PC-3 (cell line): ENCODE results near the gene CRAMP1. TPM values are rescaled to one million over a fixed set of nuclear protein-coding genes. Genes with fewer than 3 reads are reported as not detected.

ENCODE experiments used
- ATAC-seq: fragments of 200-7000 bp; cut with Tn5 transposase; 2 replicates; pipeline ENCODE4 v1.9.1; 2020; ENCODE audit warnings: mild to moderate bottlenecking, moderate library complexity
- BruUV-seq: library from RNA; stranded (reverse); fragments of 400-500 nt; replicated peaks from 2 replicates; lab custom pipeline; 2021; lab: Mats Ljungman, UMichigan
- CTCF ChIA-PET: fragments of 300-600 bp; sonication (Branson Sonifier 250); formaldehyde crosslinking; loops from one replicate; lab custom pipeline; 2022; ENCODE audit warnings: antibody characterized with exemption; lab: Charles Lee
- POLR2A ChIA-PET: fragments of 300-600 bp; sonication (Branson Sonifier 250); formaldehyde crosslinking; loops from one replicate; lab custom pipeline; 2022; ENCODE audit warnings: antibody characterized with exemption; ENCODE audit not compliant: unreplicated experiment; lab: Charles Lee
- DNase-seq: peaks from one replicate; pipeline ENCODE4 v3.0.0-alpha.2; 2015
- H2AFZ ChIP-seq: fragments of 300-600 bp; sonication (generic); 2 replicates; pipeline ENCODE4 v1.6.0; 2016; ENCODE audit warnings: antibody characterized with exemption, low read length
- H3F3A ChIP-seq: fragments of 300-600 bp; sonication (generic); one replicate; pipeline ENCODE4 v1.6.0; 2017; ENCODE audit warnings: antibody characterized with exemption, low read length, control low read depth, mild to moderate bottlenecking; ENCODE audit not compliant: unreplicated experiment
- H3K27ac ChIP-seq: fragments of 300-600 bp; sonication (generic); 2 replicates; pipeline ENCODE4 v1.5.1; 2016; ENCODE audit warnings: mild to moderate bottlenecking, low read length
- H3K27me3 ChIP-seq: fragments of 300-600 bp; sonication (generic); 2 replicates; pipeline ENCODE4 v1.6.1; 2016; ENCODE audit warnings: low read length, mixed read lengths
- H3K36me3 ChIP-seq: fragments of 300-600 bp; sonication (generic); 2 replicates; pipeline ENCODE4 v1.6.1; 2016; ENCODE audit warnings: low read depth, mixed run types, low read length, mixed read lengths
- H3K4me1 ChIP-seq: fragments of 300-600 bp; sonication (generic); 2 replicates; pipeline ENCODE4 v1.5.1; 2016; ENCODE audit warnings: low read length; ENCODE audit not compliant: insufficient read depth
- H3K4me2 ChIP-seq: fragments of 300-600 bp; sonication (generic); 2 replicates; pipeline ENCODE4 v1.6.0; 2016; ENCODE audit warnings: low read length
- H3K4me3 ChIP-seq: fragments of 300-600 bp; sonication (generic); 2 replicates; pipeline ENCODE4 v1.5.1; 2016; ENCODE audit warnings: mild to moderate bottlenecking, low read length, mixed read lengths
- H3K79me2 ChIP-seq: fragments of 300-600 bp; sonication (generic); 2 replicates; pipeline ENCODE4 v1.6.1; 2017; ENCODE audit warnings: low read length, mixed read lengths
- H3K9ac ChIP-seq: fragments of 300-600 bp; sonication (generic); 2 replicates; pipeline ENCODE4 v1.6.0; 2016; ENCODE audit warnings: mild to moderate bottlenecking, low read length
- H3K9me2 ChIP-seq: fragments of 300-600 bp; sonication (generic); replicated peaks from 2 replicates; pipeline ENCODE4 v1.6.1; 2016; ENCODE audit warnings: mixed run types, low read length, mixed read lengths
- H3K9me3 ChIP-seq: fragments of 300-600 bp; sonication (generic); 2 replicates; pipeline ENCODE4 v1.6.1; 2016; ENCODE audit warnings: low read length, mixed read lengths
- H4K20me1 ChIP-seq: fragments of 300-600 bp; sonication (generic); 2 replicates; pipeline ENCODE4 v1.6.1; 2016; ENCODE audit warnings: low read length, mixed read lengths
- CTCF ChIP-seq: fragments of 300-600 bp; sonication (generic); conservative IDR thresholded peaks from 2 replicates; pipeline ENCODE4 v1.5.1; 2017; ENCODE audit warnings: antibody characterized with exemption, low read depth, mild to moderate bottlenecking, low read length
- EZH2 ChIP-seq: fragments of 300-600 bp; sonication (generic); IDR thresholded peaks from one replicate; pipeline ENCODE4 v1.6.1; 2017; ENCODE audit warnings: antibody characterized with exemption, mild to moderate bottlenecking, low read length; ENCODE audit not compliant: unreplicated experiment
- EZH2phosphoT487 ChIP-seq: fragments of 300-600 bp; sonication (generic); IDR thresholded peaks from 2 replicates; pipeline ENCODE4 v1.6.1; 2018; ENCODE audit warnings: mild to moderate bottlenecking, antibody characterized with exemption, low read length, borderline replicate concordance
- intact Hi-C: fragments of 100-400 bp; cut with micrococcal nuclease; formaldehyde crosslinking; loops from 2 replicates; pipeline ENCODE4 v1.9.0; 2023
- total RNA-seq: library from RNA; depleted of rRNA; stranded (reverse); fragments of >200 nt; gene quantifications from 2 replicates; pipeline ENCODE4 v1.2.3, GENCODE V29; 2014

Gene CRAMP1
- total RNA-seq, 1 experiment from 2014 or later: 8.5 TPM

- H3K9me2 ChIP-seq: no peaks in the 10 kb centered on the region
- no peaks in the 10 kb centered on the region for H3K79me2 ChIP-seq
- H3K4me3 ChIP-seq: no peak overlapping the region
- ATAC-seq (no peak), DNase-seq (no peak)
- H3K36me3 ChIP-seq: peaks cover 6% of the 10 kb centered on the region
- intact Hi-C loops: no loop called here
- TF ChIP-seq EZH2 (no peak), EZH2phosphoT487 (no peak), CTCF (no peak)
- H3K27ac ChIP-seq: no peak overlapping the region
- no peak overlapping the region for H3K9ac ChIP-seq
- BruUV-seq: no TSS peak
- H3K4me1 ChIP-seq: no peaks in the 10 kb centered on the region
- ChIA-PET POLR2A (no interaction called here), CTCF (no interaction called here)
- H3K27me3 ChIP-seq: no peaks in the 10 kb centered on the region
- no peaks in the 10 kb centered on the region for H3K9me3 ChIP-seq
- no peak overlapping the region for H2AFZ ChIP-seq
- H4K20me1 ChIP-seq: no peaks in the 10 kb centered on the region
- no peaks in the 10 kb centered on the region for H3F3A ChIP-seq
- no peak overlapping the region for H3K4me2 ChIP-seq
Measured at GRCh38 chr16:1668612-1669319, 56.6 kb downstream of the CRAMP1 start.

- no peaks in the 10 kb centered on the region for H3F3A ChIP-seq
- ChIA-PET CTCF (no interaction called here), POLR2A (no interaction called here)
- H3K4me1 ChIP-seq: peaks cover 7% of the 10 kb centered on the region
- H3K27me3 ChIP-seq: no peaks in the 10 kb centered on the region
- no peak overlapping the region for H2AFZ ChIP-seq
- no peak overlapping the region for H3K4me3 ChIP-seq
- H3K9me2 ChIP-seq: no peaks in the 10 kb centered on the region
- intact Hi-C loops: no loop called here
- no peak overlapping the region for H3K27ac ChIP-seq
- TF ChIP-seq EZH2phosphoT487: no peak
- TF ChIP-seq EZH2: no peak
- TF ChIP-seq CTCF: no peak
- no peak overlapping the region for H3K4me2 ChIP-seq
- no peak for DNase-seq
- no peak for ATAC-seq
- H4K20me1 ChIP-seq: no peaks in the 10 kb centered on the region
- no peaks in the 10 kb centered on the region for H3K79me2 ChIP-seq
- H3K9me3 ChIP-seq: no peaks in the 10 kb centered on the region
- no peak overlapping the region for H3K9ac ChIP-seq
- no TSS peak for BruUV-seq
- peaks cover 8% of the 10 kb centered on the region for H3K36me3 ChIP-seq
Measured at GRCh38 chr16:1669698-1670097, 57.5 kb downstream of the CRAMP1 start.

GRCh38 chr16:1670371-1670770 is 58.2 kb downstream of the CRAMP1 start:
- no peaks in the 10 kb centered on the region for H4K20me1 ChIP-seq
- H3F3A ChIP-seq: no peaks in the 10 kb centered on the region
- intact Hi-C loops: no loop called here
- H3K4me2 ChIP-seq: no peak overlapping the region
- H3K4me1 ChIP-seq: peaks cover 13% of the 10 kb centered on the region
- no peak overlapping the region for H3K4me3 ChIP-seq
- H3K27ac ChIP-seq: no peak overlapping the region
- H2AFZ ChIP-seq: no peak overlapping the region
- H3K9ac ChIP-seq: no peak overlapping the region
- ChIA-PET POLR2A (no interaction called here), CTCF (no interaction called here)
- H3K9me2 ChIP-seq: no peaks in the 10 kb centered on the region
- ATAC-seq: no peak
- TF ChIP-seq EZH2 (no peak), EZH2phosphoT487 (no peak), CTCF (no peak)
- no peak for DNase-seq
- H3K79me2 ChIP-seq: no peaks in the 10 kb centered on the region
- BruUV-seq: no TSS peak
- peaks cover 8% of the 10 kb centered on the region for H3K36me3 ChIP-seq
- H3K9me3 ChIP-seq: no peaks in the 10 kb centered on the region
- H3K27me3 ChIP-seq: no peaks in the 10 kb centered on the region
